ENCODE data around the gene ALPK3. TPM values are rescaled to one million over a fixed set of nuclear protein-coding genes. Genes with fewer than 3 reads are reported as not detected.

The ALPK3 gene
- total RNA-seq, 1 donor, result 0.36 TPM

GRCh38 chr15:84819291-84819768 is 2.2 kb downstream of the ALPK3 start:
- Histone ChIP-seq H3K27me3 (ENCODE audit: insufficient read depth, low read length) (no peaks in the 10 kb centered on the region), H4K20me1 (ENCODE audit: insufficient read depth, low read length) (no peaks in the 10 kb centered on the region), H3K27ac (ENCODE audit: low read depth, low read length) (no peak overlapping the region), H3K36me3 (ENCODE audit: insufficient read depth, low read length) (no peaks in the 10 kb centered on the region), H3K4me1 (ENCODE audit: insufficient read depth, low read length) (peaks cover 22% of the 10 kb centered on the region), H3K4me3 (ENCODE audit: insufficient read depth, low read length) (no peak overlapping the region), H3K4me2 (ENCODE audit: insufficient read depth, low read length) (no peak overlapping the region), H3K9me3 (ENCODE audit: low read depth, low read length) (no peaks in the 10 kb centered on the region), H3K79me2 (ENCODE audit: insufficient read depth, low read length) (no peaks in the 10 kb centered on the region), H2AFZ (ENCODE audit: low read length) (no peak overlapping the region)
- peak; percentile 84 for DNase-seq (ENCODE audit: insufficient read length, low spot score, missing footprints)
- peak; percentile 14 for TF ChIP-seq CTCF (IDR thresholded peaks at IDR 0.05; ENCODE audit: extremely low read depth, low read depth, low read length)

- H3K27ac ChIP-seq (ENCODE audit: low read depth, low read length), result no peak overlapping the region
- TF ChIP-seq CTCF (IDR thresholded peaks at IDR 0.05; ENCODE audit: extremely low read depth, low read depth, low read length), result no peak
- no peak for DNase-seq (ENCODE audit: insufficient read length, low spot score, missing footprints)
- peaks cover 22% of the 10 kb centered on the region for H3K4me1 ChIP-seq (ENCODE audit: insufficient read depth, low read length)
- H3K36me3 ChIP-seq (ENCODE audit: insufficient read depth, low read length), result no peaks in the 10 kb centered on the region
- no peaks in the 10 kb centered on the region for H3K9me3 ChIP-seq (ENCODE audit: low read depth, low read length)
- no peaks in the 10 kb centered on the region for H3K79me2 ChIP-seq (ENCODE audit: insufficient read depth, low read length)
- no peaks in the 10 kb centered on the region for H3K27me3 ChIP-seq (ENCODE audit: insufficient read depth, low read length)
- no peak overlapping the region for H2AFZ ChIP-seq (ENCODE audit: low read length)
- H3K4me2 ChIP-seq (ENCODE audit: insufficient read depth, low read length), result no peak overlapping the region
- no peaks in the 10 kb centered on the region for H4K20me1 ChIP-seq (ENCODE audit: insufficient read depth, low read length)
- H3K4me3 ChIP-seq (ENCODE audit: insufficient read depth, low read length), result no peak overlapping the region
These were observed 2.6 kb downstream of the ALPK3 start for GRCh38 chr15:84819791-84820190.

- H3K4me2 ChIP-seq (ENCODE audit: insufficient read depth, low read length), result no peak overlapping the region
- no peak overlapping the region for H3K4me3 ChIP-seq (ENCODE audit: insufficient read depth, low read length)
- no peaks in the 10 kb centered on the region for H4K20me1 ChIP-seq (ENCODE audit: insufficient read depth, low read length)
- no peaks in the 10 kb centered on the region for H3K36me3 ChIP-seq (ENCODE audit: insufficient read depth, low read length)
- no peak for DNase-seq (ENCODE audit: insufficient read length, low spot score, missing footprints)
- H2AFZ ChIP-seq (ENCODE audit: low read length), result no peak overlapping the region
- no peaks in the 10 kb centered on the region for H3K27me3 ChIP-seq (ENCODE audit: insufficient read depth, low read length)
- H3K79me2 ChIP-seq (ENCODE audit: insufficient read depth, low read length), result no peaks in the 10 kb centered on the region
- H3K9me3 ChIP-seq (ENCODE audit: low read depth, low read length), result no peaks in the 10 kb centered on the region
- peaks cover 22% of the 10 kb centered on the region for H3K4me1 ChIP-seq (ENCODE audit: insufficient read depth, low read length)
- peak; percentile 44 for TF ChIP-seq CTCF (IDR thresholded peaks at IDR 0.05; ENCODE audit: extremely low read depth, low read depth, low read length)
- H3K27ac ChIP-seq (ENCODE audit: low read depth, low read length), result no peak overlapping the region
These were observed 4.4 kb downstream of the ALPK3 start for GRCh38 chr15:84821501-84822021.

GRCh38 chr15:84822653-84823281 is 5.6 kb downstream of the ALPK3 start:
- no peak overlapping the region for H2AFZ ChIP-seq (ENCODE audit: low read length)
- H3K4me1 ChIP-seq (ENCODE audit: insufficient read depth, low read length), result peaks cover 15% of the 10 kb centered on the region
- no peaks in the 10 kb centered on the region for H4K20me1 ChIP-seq (ENCODE audit: insufficient read depth, low read length)
- DNase-seq (ENCODE audit: insufficient read length, low spot score, missing footprints), result no peak
- no peak overlapping the region for H3K4me2 ChIP-seq (ENCODE audit: insufficient read depth, low read length)
- no peaks in the 10 kb centered on the region for H3K36me3 ChIP-seq (ENCODE audit: insufficient read depth, low read length)
- no peak overlapping the region for H3K27ac ChIP-seq (ENCODE audit: low read depth, low read length)
- H3K27me3 ChIP-seq (ENCODE audit: insufficient read depth, low read length), result no peaks in the 10 kb centered on the region
- H3K9me3 ChIP-seq (ENCODE audit: low read depth, low read length), result no peaks in the 10 kb centered on the region
- H3K79me2 ChIP-seq (ENCODE audit: insufficient read depth, low read length), result no peaks in the 10 kb centered on the region
- TF ChIP-seq CTCF (IDR thresholded peaks at IDR 0.05; ENCODE audit: extremely low read depth, low read depth, low read length), result no peak
- no peak overlapping the region for H3K4me3 ChIP-seq (ENCODE audit: insufficient read depth, low read length)
